OCI-LY1 (cell line): Measurements from ENCODE around the gene ZNF555.
"Not testable (repeated sequence)": the region's sequence is repeated elsewhere in the genome, so short reads cannot be mapped to it uniquely, and the experiment has no call there.

Experiments
- H2AFZ ChIP-seq: fragments of 200-600 bp; sonication (generic), shearing (Covaris generic); 2 replicates; pipeline ENCODE4 v1.6.0; 2014; ENCODE audit warnings: antibody characterized with exemption, mild to moderate bottlenecking, low read length
- H3F3A ChIP-seq: fragments of 200-600 bp; sonication (generic), shearing (Covaris generic); 2 replicates; pipeline ENCODE4 v1.6.0; 2014; ENCODE audit warnings: mild to moderate bottlenecking, antibody characterized with exemption, low read length, moderate library complexity; ENCODE audit not compliant: insufficient read depth
- H3K27ac ChIP-seq: fragments of 200-600 bp; sonication (generic); 2 replicates; pipeline ENCODE4 v1.5.1; 2014; ENCODE audit warnings: low read length, mixed run types, mild to moderate bottlenecking, low read depth; ENCODE audit not compliant: poor library complexity, severe bottlenecking
- H3K27me3 ChIP-seq: fragments of 200-600 bp; sonication (generic); 2 replicates; pipeline ENCODE4 v1.6.0; 2014; ENCODE audit warnings: antibody characterized with exemption, mild to moderate bottlenecking, low read length, moderate library complexity; ENCODE audit not compliant: insufficient read depth
- H3K36me3 ChIP-seq: fragments of 200-600 bp; sonication (generic); 2 replicates; pipeline ENCODE4 v1.6.1; 2014; ENCODE audit warnings: mild to moderate bottlenecking, antibody characterized with exemption, low read length, moderate library complexity, mixed read lengths; ENCODE audit not compliant: insufficient read depth
- H3K4me1 ChIP-seq: fragments of 200-600 bp; sonication (generic); 2 replicates; pipeline ENCODE4 v1.5.1; 2014; ENCODE audit warnings: mild to moderate bottlenecking, low read length, moderate library complexity; ENCODE audit not compliant: insufficient read depth, severe bottlenecking
- H3K4me2 ChIP-seq: fragments of 200-600 bp; sonication (generic), shearing (Covaris generic); 2 replicates; pipeline ENCODE4 v1.6.1; 2014; ENCODE audit warnings: low read length
- H3K4me3 ChIP-seq: fragments of 200-600 bp; sonication (generic); 2 replicates; pipeline ENCODE4 v1.5.1; 2014; ENCODE audit warnings: low read length, low read depth, mild to moderate bottlenecking, mixed read lengths; ENCODE audit not compliant: poor library complexity, severe bottlenecking
- H3K79me2 ChIP-seq: fragments of 200-600 bp; shearing (Covaris generic); 2 replicates; pipeline ENCODE4 v1.6.1; 2016; ENCODE audit warnings: mixed run types, low read length, mixed read lengths; ENCODE audit not compliant: insufficient read depth
- H3K9ac ChIP-seq: fragments of 200-600 bp; sonication (generic), shearing (Covaris generic); 2 replicates; pipeline ENCODE4 v1.6.1; 2014; ENCODE audit warnings: mild to moderate bottlenecking, low read length, mixed read lengths
- H3K9me2 ChIP-seq: fragments of 200-600 bp; sonication (generic), shearing (Covaris generic); 2 replicates; pipeline ENCODE4 v1.6.1; 2014; ENCODE audit warnings: low read depth, mild to moderate bottlenecking, low read length, mixed read lengths
- H3K9me3 ChIP-seq: fragments of 200-600 bp; shearing (Covaris generic); 2 replicates; pipeline ENCODE4 v1.6.1; 2014; ENCODE audit warnings: low read length, mixed read lengths
- H4K20me1 ChIP-seq: fragments of 200-600 bp; sonication (generic), shearing (Covaris generic); 2 replicates; pipeline ENCODE4 v1.6.0; 2016; ENCODE audit warnings: mild to moderate bottlenecking, low read length; ENCODE audit not compliant: insufficient read depth
- CTCF ChIP-seq: fragments of 200-600 bp; sonication (generic), shearing (Covaris generic); IDR thresholded peaks from 2 replicates; pipeline ENCODE4 v1.5.1; 2017; ENCODE audit warnings: mild to moderate bottlenecking, antibody characterized with exemption, low read length, moderate library complexity, mixed read lengths
- EZH2 ChIP-seq: fragments of 200-600 bp; sonication (generic), shearing (Covaris generic); IDR thresholded peaks from 2 replicates; pipeline ENCODE4 v1.8.0; 2017; ENCODE audit warnings: borderline replicate concordance, mixed run types, mild to moderate bottlenecking, antibody characterized with exemption, low read length, moderate library complexity, mixed read lengths

Gene ZNF555

GRCh38 chr19:2900296-2901252 is 59.3 kb downstream of the ZNF555 start, which contains the start of gene ZNF57:
Gene ZNF57, plus strand, starts transcription at chr19:2900928. Its CDS starts 118 bp downstream, at chr19:2901046.
- Histone ChIP-seq H2AFZ (no peak within 1 kb of the TSS), H3K9me2 (no peaks in the 10 kb centered on the region), H4K20me1 (no peaks in the 10 kb centered on the region), H3K79me2 (no peaks in the 10 kb centered on the region), H3K27me3 (no peaks in the 10 kb centered on the region), H3K9me3 (0 out of 2 replicates have a peak, but pooled peaks cover 5% of the 10 kb centered on the region), H3K9ac (no peak within 1 kb of the TSS), H3F3A (no peaks in the 10 kb centered on the region), H3K4me1 (no peaks in the 10 kb centered on the region), H3K36me3 (no peaks in the 10 kb centered on the region), H3K4me3 (no peak within 1 kb of the TSS), H3K27ac (no peak within 1 kb of the TSS), H3K4me2 (no peak within 1 kb of the TSS)
- TF ChIP-seq EZH2 (no peak), CTCF (no peak)

DNA sequence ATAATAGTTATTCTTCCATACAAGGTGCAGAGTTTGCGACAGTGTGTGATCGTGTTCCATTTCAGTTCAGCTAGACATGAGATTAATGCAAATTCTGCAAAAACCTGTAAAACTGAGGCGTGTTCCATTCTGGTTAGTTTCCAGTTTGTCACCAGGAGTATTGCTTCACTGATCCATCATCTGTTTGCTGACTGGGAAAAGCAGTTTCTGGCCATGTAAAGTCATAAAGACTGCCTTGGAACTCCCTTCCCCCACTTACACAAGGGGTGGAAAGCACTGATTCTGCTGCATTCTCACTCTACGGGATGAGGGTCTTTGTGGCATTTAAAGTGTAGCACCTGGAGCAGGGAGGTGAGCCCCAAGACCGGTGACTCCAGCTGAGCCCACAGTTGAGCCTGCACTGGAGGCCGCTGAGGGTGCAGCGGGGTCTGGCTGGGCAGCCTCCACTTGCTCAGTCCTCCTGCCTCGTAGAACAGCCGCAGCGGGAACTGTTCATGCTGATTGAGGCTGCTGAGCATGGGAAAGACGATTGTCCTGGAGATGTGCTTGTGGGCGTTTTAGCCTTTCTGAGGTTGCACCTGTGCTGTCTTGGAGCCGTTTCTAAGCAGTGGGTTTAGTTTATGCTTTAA is 61.4 kb downstream of the ZNF555 start:
- H3K4me1 ChIP-seq: no peaks in the 10 kb centered on the region
- no peaks in the 10 kb centered on the region; the same call in 1 of the 2 replicates for H3K27me3 ChIP-seq
- no peaks in the 10 kb centered on the region for H3K36me3 ChIP-seq
- no peak overlapping the region for H3K9ac ChIP-seq
- H3K4me2 ChIP-seq: no peak overlapping the region
- H3K9me3 ChIP-seq: 0 out of 2 replicates have a peak, but pooled peaks cover under 1% of the 10 kb centered on the region
- H3K27ac ChIP-seq: no peak overlapping the region
- H3F3A ChIP-seq: no peaks in the 10 kb centered on the region
- no peak overlapping the region for H2AFZ ChIP-seq
- no peak overlapping the region for H3K4me3 ChIP-seq
- H4K20me1 ChIP-seq: no peaks in the 10 kb centered on the region
- no peaks in the 10 kb centered on the region for H3K79me2 ChIP-seq
- TF ChIP-seq CTCF (no peak), EZH2 (no peak)
- H3K9me2 ChIP-seq: no peaks in the 10 kb centered on the region

- H3K9me2 ChIP-seq, H3K4me3 ChIP-seq, H3K27ac ChIP-seq, H2AFZ ChIP-seq, H4K20me1 ChIP-seq, H3F3A ChIP-seq, H3K4me1 ChIP-seq, H3K27me3 ChIP-seq, H3K36me3 ChIP-seq, H3K9ac ChIP-seq, H3K79me2 ChIP-seq, H3K9me3 ChIP-seq, H3K4me2 ChIP-seq: not testable (repeated sequence)
Measured at GRCh38 chr19:2903326-2903725, 62.1 kb downstream of the ZNF555 start.
